HG02588 (cell line): ENCODE results near the gene FBXL7.

Experiments
- ATAC-seq: cut with Tn5 transposase; IDR thresholded peaks from one replicate; pipeline ENCODE4 v1.9.1; 2021; ENCODE audit warnings: mild to moderate bottlenecking, moderate library complexity; ENCODE audit not compliant: unreplicated experiment

FBXL7 gene

GRCh38 chr5:15748266-15748665 lies 248.3 kb downstream of the FBXL7 start:
- ATAC-seq: no peak

- no peak for ATAC-seq
Measured at GRCh38 chr5:15752663-15753285, 252.8 kb downstream of the FBXL7 start.

- ATAC-seq: no peak
Measured at GRCh38 chr5:15753752-15754151, 253.8 kb downstream of the FBXL7 start.

GRCh38 chr5:15757103-15757502 lies 257.1 kb downstream of the FBXL7 start:
- ATAC-seq: no peak

- no peak for ATAC-seq
Measured at GRCh38 chr5:15757619-15758018, 257.6 kb downstream of the FBXL7 start.

- no peak for ATAC-seq
Measured at GRCh38 chr5:15762668-15763067, 262.7 kb downstream of the FBXL7 start.

- ATAC-seq: no peak
Measured at GRCh38 chr5:15763754-15764153, 263.8 kb downstream of the FBXL7 start.

- no peak for ATAC-seq
Measured at GRCh38 chr5:15768936-15769335, 269.0 kb downstream of the FBXL7 start.

- ATAC-seq: no peak
Measured at GRCh38 chr5:15772131-15772530, 272.2 kb downstream of the FBXL7 start.

GRCh38 chr5:15774632-15775031 lies 274.7 kb downstream of the FBXL7 start:
- ATAC-seq: no peak

GRCh38 chr5:15776346-15776745 lies 276.4 kb downstream of the FBXL7 start:
- ATAC-seq: no peak

GRCh38 chr5:15783734-15784133 lies 283.8 kb downstream of the FBXL7 start:
- ATAC-seq: no peak

- ATAC-seq: no peak
Measured at GRCh38 chr5:15785531-15785981, 285.6 kb downstream of the FBXL7 start.

- ATAC-seq: no peak
Measured at GRCh38 chr5:15786326-15786725, 286.3 kb downstream of the FBXL7 start.

- ATAC-seq: no peak
Measured at GRCh38 chr5:15786884-15787283, 286.9 kb downstream of the FBXL7 start.

- ATAC-seq: no peak
Measured at GRCh38 chr5:15787681-15788080, 287.7 kb downstream of the FBXL7 start.

GRCh38 chr5:15789642-15790041 lies 289.7 kb downstream of the FBXL7 start:
- no peak for ATAC-seq

- ATAC-seq: no peak
Measured at GRCh38 chr5:15790446-15791018, 290.6 kb downstream of the FBXL7 start.

GRCh38 chr5:15791274-15791673 lies 291.3 kb downstream of the FBXL7 start:
- no peak for ATAC-seq

GRCh38 chr5:15791859-15792258 lies 291.9 kb downstream of the FBXL7 start:
- ATAC-seq: no peak

GRCh38 chr5:15794052-15794985 lies 294.3 kb downstream of the FBXL7 start:
- no peak for ATAC-seq

- no peak for ATAC-seq
Measured at GRCh38 chr5:15796096-15796495, 296.1 kb downstream of the FBXL7 start.
